MM.1S (cell line): ENCODE measurements around the gene C17orf58.

ENCODE experiments used
- CTCF ChIP-seq: fragments of 300-600 bp; sonication (generic); IDR thresholded peaks from 2 replicates; pipeline ENCODE4 v1.5.1; 2016; ENCODE audit warnings: antibody characterized with exemption, low read length, mixed read lengths
- EZH2phosphoT487 ChIP-seq: fragments of 300-600 bp; sonication (generic); IDR thresholded peaks from 2 replicates; pipeline ENCODE4 v1.6.1; 2018; ENCODE audit warnings: antibody characterized with exemption, low read length

GRCh38 chr17:67993998-67994361, 2.3 kb downstream of the C17orf58 start:
- TF ChIP-seq CTCF (no peak), EZH2phosphoT487 (no peak)
